GM21723 (cell line): ENCODE measurements around the gene MCTP1.
"Not testable (repeated sequence)": the region's sequence is repeated elsewhere in the genome, so short reads cannot be mapped to it uniquely, and the experiment has no call there.

Experiments
- ATAC-seq: cut with Tn5 transposase; IDR thresholded peaks from one replicate; pipeline ENCODE4 v1.9.1; 2021; ENCODE audit warnings: mild to moderate bottlenecking, moderate library complexity; ENCODE audit not compliant: unreplicated experiment

Gene MCTP1

DNA sequence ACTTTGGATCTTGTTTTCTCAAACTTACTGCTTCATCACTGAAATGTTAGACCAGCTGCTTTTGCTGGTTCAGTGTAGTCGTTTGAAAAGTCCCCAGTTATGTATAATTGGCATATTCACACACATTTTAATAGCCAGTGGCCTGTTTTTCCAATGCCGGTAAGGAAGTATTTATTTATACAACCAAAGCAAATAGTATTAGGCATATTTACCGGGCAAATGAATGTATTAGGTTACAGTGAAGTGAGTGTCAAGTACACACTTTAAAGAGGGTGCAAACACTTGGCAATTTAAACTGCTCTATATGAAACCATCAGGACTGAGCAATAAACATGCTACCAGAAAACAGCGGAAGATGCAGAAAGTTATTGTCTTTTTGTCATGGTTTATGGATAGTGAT, 242.9 kb downstream of the MCTP1 start:
- ATAC-seq: no peak

DNA sequence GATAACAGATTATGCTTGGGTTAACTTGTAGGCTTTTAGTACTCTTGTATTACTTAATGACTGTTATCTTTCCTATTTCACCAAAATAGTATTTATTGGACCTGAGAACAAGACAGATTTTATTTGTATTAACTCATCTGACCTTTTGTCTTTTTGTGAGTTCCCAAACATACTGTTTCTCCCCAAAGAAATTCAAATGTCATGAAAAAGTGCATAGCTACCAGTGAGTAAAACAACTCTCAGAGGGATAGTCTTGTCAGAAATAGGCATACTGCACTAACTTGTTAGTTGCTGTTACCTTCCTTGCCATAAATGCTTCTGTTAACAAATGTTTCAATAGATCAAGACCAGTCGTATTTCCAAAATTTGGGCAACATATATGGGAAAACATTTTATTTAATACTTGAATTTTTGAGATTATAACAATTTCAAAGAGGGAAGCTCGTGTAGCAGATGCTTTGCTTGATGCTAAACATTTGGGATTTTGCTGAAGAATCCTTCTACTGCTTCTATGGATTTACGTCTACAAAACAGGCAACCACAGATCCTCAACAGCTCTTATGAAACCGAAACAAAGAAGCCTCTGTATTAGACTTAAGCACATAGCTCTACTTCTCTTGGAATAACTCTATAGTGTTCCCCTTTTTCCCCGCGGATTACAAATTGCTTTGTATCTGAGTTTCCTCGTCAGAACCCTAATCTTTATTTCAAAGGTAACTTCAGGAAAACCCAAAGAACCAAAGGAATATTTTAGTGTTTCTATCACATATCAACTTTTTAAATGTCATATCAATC, 248.8 kb downstream of the MCTP1 start:
- no peak for ATAC-seq

DNA sequence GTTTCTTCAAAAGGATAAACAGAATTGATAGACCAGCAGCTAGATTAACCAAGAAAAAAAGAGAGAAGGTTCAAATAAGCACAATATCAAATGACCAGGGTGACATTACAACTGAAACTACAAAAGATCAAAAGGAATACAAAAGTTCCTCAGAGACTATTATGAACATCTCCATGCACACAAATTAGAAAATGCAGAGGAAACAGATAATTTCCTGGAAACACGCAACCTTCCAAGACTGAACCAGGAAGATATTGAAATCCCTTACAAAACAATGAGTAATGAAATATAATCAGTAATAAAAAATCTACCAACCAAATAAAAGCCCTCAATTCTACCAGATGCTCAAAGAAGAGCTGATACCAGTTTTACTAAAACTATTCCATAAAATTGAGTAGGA, 252.1 kb downstream of the MCTP1 start:
- no peak for ATAC-seq

DNA sequence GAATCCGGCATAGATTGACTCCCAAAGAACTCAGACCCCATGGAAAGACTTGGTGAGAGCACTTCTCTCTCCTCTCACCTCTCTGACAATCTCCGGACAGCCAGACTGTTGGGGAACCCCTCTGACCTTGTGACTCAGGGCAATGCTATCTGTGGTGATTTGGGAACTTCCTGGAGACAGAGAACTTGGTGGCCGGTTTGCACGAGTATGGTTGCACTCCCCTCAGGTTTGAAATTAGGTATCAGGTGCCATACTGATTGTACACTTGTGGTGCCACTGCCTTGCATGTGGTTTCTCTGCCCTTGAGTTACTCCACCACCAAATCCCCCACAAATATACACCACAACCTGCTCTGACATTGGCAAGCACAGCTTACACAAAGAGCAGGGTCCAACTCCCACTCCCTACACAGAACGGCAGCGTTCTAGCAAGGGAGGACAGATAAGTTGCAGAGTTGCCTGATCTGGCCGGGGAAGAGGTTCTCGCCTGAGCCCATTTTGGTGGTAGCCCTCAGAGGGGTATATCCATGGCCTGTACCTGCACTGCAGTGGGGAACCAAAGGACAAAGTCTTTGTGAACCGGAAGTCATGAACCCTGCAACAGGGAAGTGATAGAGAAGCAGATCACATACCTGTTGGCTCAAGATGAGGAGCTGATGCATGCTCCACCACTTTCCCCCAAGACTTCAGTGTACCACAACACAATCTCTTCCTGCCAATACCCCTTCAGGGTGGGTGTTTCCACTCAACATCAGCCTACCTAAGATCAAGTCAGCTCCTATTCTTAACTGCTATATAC, 255.1 kb downstream of the MCTP1 start:
- ATAC-seq: peak; percentile 60

DNA sequence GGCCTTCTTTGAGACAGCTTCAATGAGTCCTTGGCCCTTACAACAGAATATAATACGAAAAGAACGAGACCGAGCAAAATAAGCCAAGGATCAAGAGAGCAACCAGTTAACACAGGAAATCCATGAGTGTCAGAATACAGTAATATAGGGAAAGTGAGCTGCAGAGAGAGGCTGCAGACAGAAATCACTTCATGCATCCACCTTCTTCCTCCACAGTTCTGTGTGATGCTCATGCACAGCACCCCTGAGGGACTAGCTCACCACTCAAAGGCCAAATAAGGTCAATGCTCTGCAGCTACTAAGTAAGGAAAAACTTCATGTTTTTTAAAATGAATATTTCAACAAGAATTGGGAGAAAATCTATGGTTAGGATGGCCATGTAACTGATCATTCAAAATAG, 257.1 kb downstream of the MCTP1 start:
- peak; percentile 39 for ATAC-seq

DNA sequence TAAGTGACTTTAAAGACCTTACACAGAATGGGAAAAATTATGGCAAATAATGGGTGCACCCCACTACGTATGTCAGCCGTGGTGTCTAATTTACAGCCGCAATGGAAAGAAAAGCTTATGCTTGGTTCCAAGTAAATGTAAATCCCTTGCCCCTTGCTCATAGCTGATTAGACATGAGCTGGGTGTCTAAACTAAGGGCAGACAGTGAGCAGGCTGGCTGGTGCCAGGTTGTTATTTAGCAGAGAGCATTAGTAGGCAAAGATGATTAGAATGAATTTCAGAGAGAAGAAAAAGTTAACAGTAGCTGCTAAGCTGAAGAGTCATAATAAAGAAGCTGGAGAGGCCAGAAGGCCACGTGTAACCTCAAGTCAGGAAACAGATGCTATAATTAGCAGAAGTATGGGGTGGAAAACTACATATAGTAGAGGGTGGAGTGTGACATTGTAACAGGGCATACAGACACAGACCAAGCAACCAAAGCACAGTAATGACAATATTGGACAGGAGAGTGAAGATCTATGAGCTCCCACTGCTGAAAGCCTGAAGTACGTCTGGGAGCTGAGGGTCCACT, 257.7 kb downstream of the MCTP1 start:
- peak; percentile 50 for ATAC-seq

DNA sequence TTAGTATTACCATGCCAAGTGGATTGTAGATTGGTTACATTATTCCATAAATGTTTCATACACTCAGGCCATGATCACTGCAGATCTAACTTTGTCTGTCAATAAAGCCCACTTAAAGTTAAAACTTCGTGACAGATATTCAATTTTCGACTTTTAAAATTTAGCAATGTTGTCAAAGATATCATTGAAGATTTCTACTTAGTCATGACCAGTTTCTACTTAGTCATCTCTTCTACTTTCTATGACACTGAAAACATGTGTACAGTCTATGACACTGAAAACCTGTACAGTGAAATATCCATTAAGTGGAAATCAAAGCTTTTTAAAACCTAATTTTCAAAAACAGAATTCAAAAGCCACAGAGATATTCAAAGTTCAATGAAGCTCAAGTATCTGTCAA, 258.2 kb downstream of the MCTP1 start:
- no peak for ATAC-seq

DNA sequence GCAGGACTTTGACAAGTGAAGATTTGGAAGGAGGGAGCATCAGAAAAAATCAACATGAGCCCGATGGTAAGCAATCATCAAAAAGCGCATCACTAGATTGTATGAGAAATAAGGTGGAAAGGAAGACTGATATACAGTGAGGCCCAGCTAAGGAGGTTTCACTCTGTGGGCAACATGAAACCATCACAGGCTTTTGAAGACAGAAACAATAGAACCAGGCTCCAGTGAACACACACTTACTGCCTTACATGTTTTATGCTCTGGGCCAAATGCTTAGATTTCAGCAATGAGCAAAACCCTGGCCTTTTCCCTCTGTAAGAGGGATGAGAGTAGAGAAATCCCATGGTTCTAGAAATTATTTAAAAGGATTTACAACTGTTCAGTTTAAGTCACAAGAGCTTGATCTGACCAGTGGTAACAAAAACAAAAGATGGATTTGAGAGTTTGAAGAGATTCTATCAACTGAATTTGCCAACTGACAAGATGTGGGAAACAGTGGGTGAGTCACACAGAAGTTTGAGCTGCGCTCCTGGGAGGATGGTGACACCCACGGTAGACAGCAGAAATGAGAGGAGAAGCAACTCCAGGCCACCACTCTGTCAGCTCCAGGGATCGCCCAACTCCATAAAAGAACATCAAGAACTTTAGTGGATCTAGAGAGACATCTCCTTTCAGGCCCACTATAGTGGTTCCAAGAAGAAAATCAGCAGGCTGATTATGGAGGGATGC, 261.8 kb downstream of the MCTP1 start:
- ATAC-seq: peak; percentile 72

DNA sequence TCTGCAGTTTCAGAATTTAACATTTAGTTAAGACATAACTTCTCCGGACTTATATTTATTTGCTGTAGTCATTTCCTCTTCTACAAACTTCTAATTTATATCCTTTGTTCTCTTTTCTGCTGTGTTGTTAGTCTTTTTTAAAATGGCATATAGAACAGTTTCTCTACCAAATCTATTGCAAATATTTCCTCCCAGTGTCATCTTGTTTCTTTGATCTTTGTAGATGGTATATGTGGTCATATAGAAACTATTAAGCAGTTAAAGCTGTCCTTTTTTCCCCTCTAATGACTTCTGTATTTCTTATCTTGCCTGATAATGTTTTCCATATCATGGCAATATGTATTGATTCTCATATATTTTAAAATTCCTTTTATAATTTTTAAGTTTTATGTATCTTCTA, 264.5 kb downstream of the MCTP1 start:
- ATAC-seq: no peak

DNA sequence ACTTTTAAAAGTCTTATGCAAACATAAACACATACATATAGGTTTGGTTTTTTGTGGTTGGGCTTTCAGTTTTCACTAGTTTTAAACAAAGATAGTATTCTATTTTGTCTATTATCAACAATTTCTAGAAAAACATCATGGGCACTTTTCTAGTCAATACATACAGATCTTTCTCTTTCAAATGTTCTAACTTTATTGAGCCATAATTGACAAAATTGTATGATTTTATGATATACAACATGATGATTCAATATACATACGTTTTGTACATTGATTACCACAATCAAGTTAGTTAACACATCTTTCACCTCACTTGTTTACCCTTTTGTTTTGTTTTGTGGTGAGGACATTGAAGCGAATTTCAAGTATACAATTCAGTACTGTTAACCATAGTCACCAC, 265.9 kb downstream of the MCTP1 start:
- ATAC-seq: no peak

DNA sequence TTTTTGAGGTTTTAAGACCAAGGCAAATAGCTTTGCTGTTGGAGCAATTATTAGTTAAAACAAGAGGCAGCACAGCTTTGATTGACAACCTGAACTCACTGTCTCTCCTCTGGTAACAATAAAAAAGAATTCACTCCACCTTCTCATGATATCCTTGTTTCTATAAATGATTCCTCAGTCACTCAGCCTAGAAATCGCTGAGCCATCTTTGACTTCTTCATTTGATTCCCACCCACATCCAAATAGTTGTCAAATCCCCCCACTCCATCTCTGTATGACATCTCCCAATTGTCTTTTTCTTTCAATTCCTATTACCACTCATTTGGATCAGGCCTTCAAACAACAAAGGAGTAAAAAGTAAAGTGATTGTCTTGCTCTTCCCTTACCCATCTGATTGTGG, 266.4 kb downstream of the MCTP1 start:
- ATAC-seq: no peak

DNA sequence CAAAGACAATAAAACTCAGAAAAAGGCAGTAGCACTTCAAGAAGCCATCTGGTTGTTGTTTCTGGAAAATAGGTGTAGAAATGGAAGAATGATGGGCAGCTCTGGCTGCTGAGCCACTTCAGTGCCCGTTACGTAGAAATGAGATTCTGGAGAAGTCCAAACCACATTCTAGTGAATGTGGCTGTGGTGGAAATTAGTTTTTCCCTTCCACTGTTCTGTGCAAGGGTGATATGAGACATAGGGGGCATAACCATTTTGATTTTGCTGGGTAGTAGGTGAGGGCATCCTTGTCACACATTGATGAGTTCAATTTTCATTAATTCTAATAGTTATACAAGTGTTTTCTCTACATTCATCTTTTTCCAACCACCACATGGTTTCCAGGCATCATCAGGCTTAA, 275.1 kb downstream of the MCTP1 start:
- ATAC-seq: no peak

DNA sequence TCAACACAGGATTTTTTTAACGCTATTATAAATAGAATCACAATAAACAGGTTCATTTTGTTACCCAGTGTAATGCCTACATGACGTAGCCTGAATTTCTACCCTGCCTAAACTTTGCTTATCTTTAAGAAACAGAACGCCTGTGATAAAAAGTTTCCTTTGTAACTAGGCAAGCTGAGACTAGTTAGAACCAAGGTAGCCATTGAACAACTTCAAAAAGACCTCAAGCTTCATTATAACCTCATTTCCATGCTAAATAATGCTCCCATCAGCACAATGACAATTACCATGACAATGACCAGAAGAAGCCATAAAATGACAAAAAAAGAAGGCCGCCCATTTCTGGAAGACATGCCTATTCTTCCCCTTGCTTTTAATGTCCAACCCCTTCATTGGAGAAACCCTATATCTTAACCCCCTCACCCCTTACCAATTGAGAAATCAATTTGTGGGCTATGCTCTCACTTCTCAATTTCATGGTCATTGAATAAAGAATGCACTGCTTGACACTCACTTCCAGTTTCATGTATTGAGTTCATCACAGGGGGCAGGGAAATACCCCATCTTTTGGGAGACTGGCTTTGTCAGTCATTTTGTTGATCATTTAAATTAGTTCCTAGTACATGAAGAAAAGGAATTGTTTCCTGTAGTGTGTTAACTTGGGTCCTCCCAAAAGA, 276.8 kb downstream of the MCTP1 start:
- peak; percentile 74 for ATAC-seq

DNA sequence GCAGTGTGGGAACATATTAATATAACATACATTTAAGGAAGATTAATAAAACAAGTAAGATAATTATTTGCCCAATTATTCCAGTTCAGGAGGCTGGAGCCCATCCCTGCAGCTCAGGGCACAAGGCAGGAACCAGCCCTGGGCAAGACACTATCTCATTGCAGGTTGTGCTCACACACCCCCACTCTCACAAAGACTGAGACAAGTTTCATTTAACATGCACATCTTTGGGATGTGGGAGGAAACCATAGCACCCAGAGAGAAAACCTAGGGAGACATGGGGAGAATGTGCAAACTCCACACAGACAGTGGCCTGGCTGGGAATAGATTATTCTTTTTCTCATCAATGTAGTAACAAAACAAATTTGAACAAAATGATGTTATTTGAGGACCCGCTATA, 279.1 kb downstream of the MCTP1 start:
- no peak for ATAC-seq

DNA sequence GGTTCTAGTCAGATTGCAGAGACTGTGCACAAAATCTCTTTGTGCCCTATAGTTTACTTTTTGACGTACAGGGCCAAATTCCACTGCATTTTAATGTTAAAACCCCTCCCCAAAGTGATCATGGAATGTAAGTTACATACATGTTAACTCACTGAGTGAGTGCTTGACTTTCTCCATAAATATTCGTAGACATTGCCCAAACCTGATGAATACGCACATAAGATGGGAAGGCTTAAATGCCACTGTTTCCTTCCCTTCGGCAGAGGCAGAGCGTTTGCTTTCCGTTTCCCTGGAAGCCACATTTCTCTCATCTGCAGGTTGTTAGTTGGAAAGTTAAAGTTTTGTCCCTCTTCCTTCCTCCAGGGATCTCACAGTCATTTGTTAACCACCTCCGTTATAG, 286.2 kb downstream of the MCTP1 start:
- ATAC-seq: no peak

DNA sequence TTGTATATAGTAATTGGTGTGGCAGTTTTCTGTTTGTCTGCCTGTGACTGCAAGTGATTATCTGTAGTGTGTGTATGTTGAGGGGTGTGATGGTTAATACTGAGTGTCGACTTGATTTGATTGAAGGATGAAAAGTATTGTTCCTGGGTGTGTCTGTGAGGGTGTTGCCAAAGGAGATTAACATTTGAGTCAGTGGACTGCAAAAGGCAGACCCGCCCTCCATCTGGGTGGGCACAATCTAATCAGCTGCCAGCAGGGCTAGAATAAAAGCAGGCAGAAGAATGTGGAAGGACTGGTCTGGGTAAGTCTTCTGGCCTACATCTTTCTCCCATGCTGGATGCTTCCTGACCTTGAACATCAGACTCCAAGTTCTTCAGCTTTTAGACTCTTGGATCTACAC, 290.4 kb downstream of the MCTP1 start:
- not testable (repeated sequence) for ATAC-seq

DNA sequence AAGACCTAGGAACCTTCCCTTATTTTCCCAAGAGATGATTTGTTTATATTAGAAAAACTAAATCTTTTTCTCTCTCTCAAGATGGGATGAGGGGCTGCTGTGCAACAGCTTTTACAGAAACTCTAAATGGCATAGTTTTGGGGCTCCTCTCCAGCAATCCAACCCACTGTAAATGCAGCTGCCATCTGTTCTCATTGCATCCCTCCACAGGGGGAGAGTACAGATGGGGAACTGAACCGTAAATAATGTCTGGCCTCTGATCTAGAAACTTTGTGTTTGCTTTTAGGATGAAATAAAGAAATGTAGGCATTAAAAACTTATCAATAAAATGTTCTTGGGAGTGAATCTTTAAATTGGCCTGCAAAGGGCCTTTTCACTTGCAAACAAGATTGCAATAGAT, 291.4 kb downstream of the MCTP1 start:
- ATAC-seq: no peak

DNA sequence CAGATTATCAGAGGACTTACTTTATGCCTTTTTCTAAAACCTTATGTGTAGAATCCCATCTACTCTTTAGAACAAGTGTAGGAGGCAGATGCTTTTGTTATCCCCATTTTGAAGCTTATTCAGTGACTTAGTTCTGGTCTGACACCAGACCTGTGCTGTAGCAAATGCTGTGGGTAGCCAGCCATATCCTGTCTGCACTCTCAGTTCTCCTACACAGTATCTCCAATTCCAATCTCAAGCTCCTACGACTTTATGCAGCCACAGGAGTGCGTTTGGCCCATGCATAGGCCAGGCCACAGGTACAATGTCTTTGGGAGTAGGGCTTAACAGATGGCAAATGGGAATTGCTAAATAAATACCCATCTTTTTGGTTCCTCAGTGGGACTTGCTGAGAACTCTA, 292.6 kb downstream of the MCTP1 start:
- peak; percentile 81 for ATAC-seq

DNA sequence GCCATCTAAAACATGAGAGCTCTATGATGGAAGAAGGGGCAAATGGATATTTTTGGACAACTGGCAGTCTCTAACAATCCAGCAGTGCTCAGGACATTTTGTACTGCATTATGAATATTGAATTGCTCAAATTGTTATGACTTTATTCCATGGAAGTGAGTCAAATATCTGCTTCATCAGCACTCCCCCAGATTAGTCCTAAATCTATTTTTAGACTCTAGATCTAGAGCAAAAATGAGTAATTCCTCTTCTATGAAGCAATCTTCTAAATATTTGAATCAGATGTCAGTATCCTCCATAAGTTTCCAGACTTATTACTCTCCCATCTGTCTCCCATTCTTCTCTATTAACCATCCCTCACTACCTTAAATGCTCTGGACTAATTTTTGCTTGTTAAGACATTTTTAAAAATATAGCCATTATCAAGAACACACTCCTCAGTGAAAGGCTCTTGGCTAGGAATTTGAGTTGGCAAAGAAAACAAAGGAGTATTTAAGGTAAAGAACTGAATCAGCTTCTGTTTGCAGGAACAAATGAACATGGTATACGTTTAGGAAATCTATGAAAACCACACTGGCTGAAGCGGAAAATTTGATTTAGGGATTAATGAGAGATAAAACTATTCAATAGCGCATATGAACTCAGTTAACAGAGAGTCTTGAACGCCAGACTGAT, 300.9 kb downstream of the MCTP1 start:
- no peak for ATAC-seq

DNA sequence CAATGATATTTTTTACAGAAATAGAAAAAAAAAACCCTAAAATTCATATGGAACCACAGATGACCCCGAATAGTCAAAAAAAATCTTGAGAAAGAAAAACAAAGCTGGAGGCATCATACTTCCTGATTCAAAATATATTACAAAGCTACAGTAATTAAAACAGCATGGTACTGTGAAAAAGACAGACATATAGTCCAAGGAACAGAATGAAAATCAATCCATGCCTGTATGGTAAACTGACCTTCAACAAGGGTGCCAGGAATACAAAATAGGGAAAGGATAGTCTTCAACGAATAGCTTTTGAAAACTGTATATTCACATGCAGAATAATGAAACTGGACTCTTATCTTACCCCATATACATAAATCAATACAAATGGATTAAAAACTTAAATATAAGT, 307.5 kb downstream of the MCTP1 start:
- ATAC-seq: no peak
